ENCODE results near the gene MYOT.

GRCh38 chr5:137838976-137839375, 28.7 kb upstream of the MYOT start:
- TF ChIP-seq POLR2A (IDR thresholded peaks at IDR 0.05), result no peak
- no peak for TF ChIP-seq CTCF (IDR thresholded peaks at IDR 0.05)

All from esophagus squamous epithelium (tissue), 4 donors.